GM23338 (cell line): ENCODE data around the gene TADA2A. TPM values are rescaled to one million over a fixed set of nuclear protein-coding genes. Genes with fewer than 3 reads are reported as not detected.

Experiments used
- ATAC-seq: fragments of 200-7000 bp; cut with Tn5 transposase; 3 replicates; pipeline ENCODE4 v1.9.1; 2020
- DNase-seq: peaks from one replicate; pipeline ENCODE4 v3.0.0-alpha.2; 2015; ENCODE audit warnings: low spot score
- H2AFZ ChIP-seq: fragments of 200-600 bp; sonication (generic); 2 replicates; pipeline ENCODE4 v1.8.0; 2016; ENCODE audit warnings: antibody characterized with exemption, mild to moderate bottlenecking, moderate library complexity
- H3F3A ChIP-seq: fragments of 200-600 bp; sonication (generic); replicated peaks from 2 replicates; pipeline ENCODE4 v1.8.0; 2017; ENCODE audit warnings: antibody characterized with exemption, mixed run types, low read depth
- H3K27ac ChIP-seq: fragments of 200-600 bp; sonication (generic); 2 replicates; pipeline ENCODE4 v1.6.1; 2016; ENCODE audit warnings: low read depth
- H3K27me3 ChIP-seq: fragments of 200-600 bp; sonication (generic); 2 replicates; pipeline ENCODE4 v1.8.0; 2016; ENCODE audit warnings: mild to moderate bottlenecking, mixed run types, moderate library complexity; ENCODE audit not compliant: insufficient read depth
- H3K36me3 ChIP-seq: fragments of 200-600 bp; sonication (generic); 2 replicates; pipeline ENCODE4 v1.8.0; 2016; ENCODE audit warnings: mild to moderate bottlenecking; ENCODE audit not compliant: insufficient read depth
- H3K4me1 ChIP-seq: fragments of 200-600 bp; sonication (generic); 2 replicates; pipeline ENCODE4 v1.8.0; 2016; ENCODE audit warnings: mild to moderate bottlenecking, moderate library complexity; ENCODE audit not compliant: insufficient read depth
- H3K4me2 ChIP-seq: fragments of 200-600 bp; sonication (generic); 2 replicates; pipeline ENCODE4 v1.7.1; 2017; ENCODE audit warnings: mixed run types
- H3K4me3 ChIP-seq: fragments of 200-600 bp; sonication (generic); 2 replicates; pipeline ENCODE4 v1.6.1; 2016; ENCODE audit warnings: mixed run types
- H3K79me2 ChIP-seq: fragments of 200-600 bp; sonication (generic); replicated peaks from 2 replicates; pipeline ENCODE4 v1.8.0; 2017; ENCODE audit warnings: mild to moderate bottlenecking; ENCODE audit not compliant: insufficient read depth
- H3K9me2 ChIP-seq: fragments of 200-600 bp; sonication (generic); 2 replicates; pipeline ENCODE4 v1.8.0; 2017; ENCODE audit not compliant: insufficient read depth
- H4K20me1 ChIP-seq: fragments of 200-600 bp; sonication (generic); replicated peaks from 2 replicates; pipeline ENCODE4 v1.8.0; 2017; ENCODE audit warnings: mild to moderate bottlenecking; ENCODE audit not compliant: insufficient read depth
- H3K27ac Mint-ChIP-seq: 2 replicates; pipeline ENCODE4 v1.8.0; 2020; ENCODE audit warnings: inconsistent platforms, mild to moderate bottlenecking, moderate library complexity, mixed read lengths
- H3K27me3 Mint-ChIP-seq: 3 replicates; pipeline ENCODE4 v1.8.0; 2022; ENCODE audit warnings: low read depth, mild to moderate bottlenecking, moderate library complexity, mixed read lengths, inconsistent platforms; ENCODE audit not compliant: insufficient read depth, poor library complexity
- H3K36me3 Mint-ChIP-seq: 3 replicates; pipeline ENCODE4 v1.8.0; 2021; ENCODE audit warnings: low read depth, mild to moderate bottlenecking, inconsistent platforms, moderate library complexity, mixed read lengths
- H3K4me1 Mint-ChIP-seq: 3 replicates; pipeline ENCODE4 v1.8.0; 2020; ENCODE audit warnings: mild to moderate bottlenecking, inconsistent platforms, mixed read lengths
- H3K4me3 Mint-ChIP-seq: 3 replicates; pipeline ENCODE4 v1.8.0; 2021; ENCODE audit warnings: moderate library complexity, mild to moderate bottlenecking, inconsistent platforms, mixed read lengths
- H3K9me3 Mint-ChIP-seq: 3 replicates; pipeline ENCODE4 v1.8.0; 2020; ENCODE audit warnings: moderate library complexity, mild to moderate bottlenecking, inconsistent platforms, mixed read lengths
- CTCF ChIP-seq, 2 experiments: fragments of 200-600 bp in 1 of 2; sonication (generic) in 1 of 2; conservative IDR thresholded peaks; 2 replicates each; pipeline versions ENCODE4 v1.5.1 to v1.6.1; 2016 to 2017; ENCODE audit warnings: antibody characterized with exemption in 2 of 2, low read depth in 2 of 2, mild to moderate bottlenecking in 2 of 2, moderate library complexity in 1 of 2
- ETS1 ChIP-seq: IDR thresholded peaks from 2 replicates; pipeline ENCODE4 v1.6.1; 2016; ENCODE audit warnings: antibody characterized with exemption
- EZH2 ChIP-seq: fragments of 200-600 bp; sonication (generic); IDR thresholded peaks from one replicate; pipeline ENCODE4 v1.8.0; 2017; ENCODE audit warnings: antibody characterized with exemption, mild to moderate bottlenecking, low read depth; ENCODE audit not compliant: unreplicated experiment
- EZH2phosphoT487 ChIP-seq: fragments of 200-600 bp; sonication (generic); IDR thresholded peaks from one replicate; pipeline ENCODE4 v1.8.1; 2018; ENCODE audit warnings: antibody characterized with exemption; ENCODE audit not compliant: unreplicated experiment
- JUNB ChIP-seq: IDR thresholded peaks from one replicate; pipeline ENCODE4 v1.6.1; 2016; ENCODE audit warnings: antibody characterized with exemption; ENCODE audit not compliant: unreplicated experiment
- POLR2AphosphoS5 ChIP-seq: IDR thresholded peaks from 2 replicates; pipeline ENCODE4 v1.6.1; 2016; ENCODE audit warnings: antibody characterized with exemption, low read depth
- REST ChIP-seq: IDR thresholded peaks from one replicate; pipeline ENCODE4 v1.6.1; 2018; ENCODE audit warnings: antibody characterized with exemption; ENCODE audit not compliant: unreplicated experiment
- STAT1 ChIP-seq: IDR thresholded peaks from one replicate; pipeline ENCODE4 v1.6.1; 2016; ENCODE audit warnings: antibody characterized with exemption; ENCODE audit not compliant: unreplicated experiment
- ZNF114 ChIP-seq: fragments of 250-450 bp; sonication (Bioruptor Pico); IDR thresholded peaks from 2 replicates; pipeline ENCODE4 v1.5.0; 2020; ENCODE audit warnings: mild to moderate bottlenecking, moderate library complexity
- ZNF331 ChIP-seq: fragments of 250-450 bp; sonication (Bioruptor Pico); IDR thresholded peaks from 2 replicates; pipeline ENCODE4 v1.5.0; 2020; ENCODE audit warnings: low read depth, mild to moderate bottlenecking, moderate library complexity
- polyA plus RNA-seq: library from polyadenylated mRNA; unstranded; fragments of >200 nt; fragmentation: Nextera tagmentation; extraction: Ambion mirVana; gene quantifications from 2 replicates; pipeline ENCODE4 v1.2.1, GENCODE V29; 2016
- total RNA-seq: library from RNA; depleted of rRNA; stranded (reverse); fragments of >200 nt; shearing (Covaris generic); gene quantifications from 2 replicates; pipeline ENCODE4 v1.2.3, GENCODE V29; 2014

The TADA2A gene
- total and polyA plus RNA-seq, 2 experiments from 2014 or later = 14.5 to 17.1 TPM

GRCh38 chr17:37481001-37481665 lies 74.4 kb downstream of the TADA2A start (continued):
- TF ChIP-seq CTCF (conservative IDR thresholded peaks at IDR 0.05; ENCODE audit: low read depth in 2 of 2) = no peak
- TF ChIP-seq ETS1 = no peak
- no peak for TF ChIP-seq POLR2AphosphoS5
- TF ChIP-seq EZH2phosphoT487 = no peak
- TF ChIP-seq JUNB = no peak
- no peak for TF ChIP-seq EZH2
- no peak for TF ChIP-seq ZNF114 (CRISPR knock-in tag)

- DNase-seq (peak; percentile 56), ATAC-seq (peak; percentile 16; the same call in 1 of the 3 replicates)
- no peak overlapping the region for H3K4me3 ChIP-seq
- peaks cover 28% of the 10 kb centered on the region for H3K4me1 ChIP-seq
- no peaks in the 10 kb centered on the region for H3F3A ChIP-seq
- Mint-ChIP-seq H3K27me3 (peaks cover 3% of the 10 kb centered on the region), H3K36me3 (peaks cover 7% of the 10 kb centered on the region; the same call in 2 of the 3 replicates), H3K4me3 (no peak overlapping the region), H3K9me3 (no peaks in the 10 kb centered on the region), H3K27ac (peak overlapping the region; percentile 51), H3K4me1 (peaks cover 38% of the 10 kb centered on the region)
- H3K9me2 ChIP-seq = no peaks in the 10 kb centered on the region
- no peaks in the 10 kb centered on the region for H4K20me1 ChIP-seq
- H3K27me3 ChIP-seq = no peaks in the 10 kb centered on the region
- H3K27ac ChIP-seq = no peak overlapping the region; the same call in 1 of the 2 replicates
- H3K79me2 ChIP-seq = no peaks in the 10 kb centered on the region
- H3K36me3 ChIP-seq = no peaks in the 10 kb centered on the region
- H2AFZ ChIP-seq = no peak overlapping the region
- H3K4me2 ChIP-seq = 0 out of 2 replicates have a peak overlapping the region, but pooled peaks have one; percentile 13
- no peak for TF ChIP-seq EZH2phosphoT487
- no peak for TF ChIP-seq ETS1
- no peak for TF ChIP-seq STAT1
- TF ChIP-seq ZNF331 (CRISPR knock-in tag) = no peak
- no peak for TF ChIP-seq REST
- TF ChIP-seq ZNF114 (CRISPR knock-in tag) = no peak
- TF ChIP-seq EZH2 = no peak
Measured at GRCh38 chr17:37483311-37484039, 76.8 kb downstream of the TADA2A start.
